HEK293T (cell line): Measurements from ENCODE around the gene C9orf43.

Experiments
- BHLHE40 ChIP-seq: fragments of 450-650 bp; IDR thresholded peaks from 2 replicates; pipeline ENCODE4 v1.6.1; 2016; ENCODE audit warnings: mild to moderate bottlenecking, moderate library complexity, borderline replicate concordance
- ELF4 ChIP-seq: fragments of 450-650 bp; IDR thresholded peaks from 2 replicates; pipeline ENCODE4 v1.6.1; 2017; ENCODE audit warnings: antibody characterized with exemption
- FOXA1 ChIP-seq: fragments of 450-650 bp; IDR thresholded peaks from 2 replicates; pipeline ENCODE4 v1.6.1; 2016; ENCODE audit warnings: mild to moderate bottlenecking
- FOXK2 ChIP-seq: fragments of 450-650 bp; IDR thresholded peaks from 2 replicates; pipeline ENCODE4 v1.6.1; 2016; ENCODE audit warnings: mild to moderate bottlenecking
- FOXM1 ChIP-seq: fragments of 450-650 bp; IDR thresholded peaks from 2 replicates; pipeline ENCODE4 v1.6.1; 2017; ENCODE audit warnings: mild to moderate bottlenecking, borderline replicate concordance
- HDGF ChIP-seq: fragments of 450-650 bp; IDR thresholded peaks from 2 replicates; pipeline ENCODE4 v1.6.1; 2017; ENCODE audit warnings: antibody characterized with exemption, borderline replicate concordance
- L3MBTL2 ChIP-seq: fragments of 450-650 bp; conservative IDR thresholded peaks from 2 replicates; pipeline ENCODE4 v1.6.1; 2016; ENCODE audit warnings: mild to moderate bottlenecking
- LEF1 ChIP-seq: fragments of 450-650 bp; IDR thresholded peaks from 2 replicates; pipeline ENCODE4 v1.6.1; 2017; ENCODE audit warnings: mild to moderate bottlenecking, borderline replicate concordance
- NFRKB ChIP-seq: fragments of 450-650 bp; IDR thresholded peaks from 2 replicates; pipeline ENCODE4 v1.6.1; 2016; ENCODE audit warnings: mild to moderate bottlenecking, moderate library complexity
- SP1 ChIP-seq: fragments of 450-650 bp; IDR thresholded peaks from 2 replicates; pipeline ENCODE4 v1.6.1; 2017
- SUZ12 ChIP-seq: fragments of 450-650 bp; IDR thresholded peaks from 2 replicates; pipeline ENCODE4 v1.6.1; 2016; ENCODE audit warnings: mild to moderate bottlenecking
- ZNF384 ChIP-seq: fragments of 450-650 bp; IDR thresholded peaks from 2 replicates; pipeline ENCODE4 v1.6.1; 2016
- TF ChIP-seq, protein P1 (sequence below): fragments of 450-650 bp; IDR thresholded peaks from 2 replicates; pipeline ENCODE4 v1.6.1; 2016

DNA sequence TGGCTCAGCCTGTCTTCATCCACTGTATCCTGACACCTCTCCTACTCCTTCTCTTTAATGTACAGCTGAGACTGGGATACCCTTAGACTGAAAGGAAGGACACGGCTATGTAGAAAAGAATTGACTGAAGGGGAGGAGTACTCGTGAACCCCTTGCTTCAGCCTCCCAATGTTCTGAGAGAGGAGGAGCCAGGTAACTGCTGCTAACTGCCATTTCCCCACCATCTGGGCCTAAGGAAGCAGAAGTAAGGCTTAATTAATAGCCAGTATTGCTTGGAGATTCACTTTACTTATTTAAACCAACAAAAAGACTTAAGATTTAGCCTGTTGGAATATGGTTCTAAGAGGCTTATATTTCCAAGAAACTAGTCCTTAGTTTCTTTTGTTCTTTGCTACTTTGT lies 34.2 kb downstream of the C9orf43 start:
- TF ChIP-seq BHLHE40 (no peak), FOXM1 (no peak), SP1 (no peak), LEF1 (no peak), HDGF (no peak), NFRKB (no peak), ELF4 (no peak), SUZ12 (no peak), FOXA1 (no peak), L3MBTL2 (no peak), FOXK2 (no peak), ZNF384 (no peak)
- TF ChIP-seq, protein P1, sequence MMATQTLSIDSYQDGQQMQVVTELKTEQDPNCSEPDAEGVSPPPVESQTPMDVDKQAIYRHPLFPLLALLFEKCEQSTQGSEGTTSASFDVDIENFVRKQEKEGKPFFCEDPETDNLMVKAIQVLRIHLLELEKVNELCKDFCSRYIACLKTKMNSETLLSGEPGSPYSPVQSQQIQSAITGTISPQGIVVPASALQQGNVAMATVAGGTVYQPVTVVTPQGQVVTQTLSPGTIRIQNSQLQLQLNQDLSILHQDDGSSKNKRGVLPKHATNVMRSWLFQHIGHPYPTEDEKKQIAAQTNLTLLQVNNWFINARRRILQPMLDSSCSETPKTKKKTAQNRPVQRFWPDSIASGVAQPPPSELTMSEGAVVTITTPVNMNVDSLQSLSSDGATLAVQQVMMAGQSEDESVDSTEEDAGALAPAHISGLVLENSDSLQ: no peak
